Measurements from ENCODE around the gene OBSL1. TPM values are rescaled to one million over a fixed set of nuclear protein-coding genes. Genes with fewer than 3 reads are reported as not detected.

OBSL1 gene
- total RNA-seq, 2 donors from 2014 or later: 150 to 157 TPM

DNA sequence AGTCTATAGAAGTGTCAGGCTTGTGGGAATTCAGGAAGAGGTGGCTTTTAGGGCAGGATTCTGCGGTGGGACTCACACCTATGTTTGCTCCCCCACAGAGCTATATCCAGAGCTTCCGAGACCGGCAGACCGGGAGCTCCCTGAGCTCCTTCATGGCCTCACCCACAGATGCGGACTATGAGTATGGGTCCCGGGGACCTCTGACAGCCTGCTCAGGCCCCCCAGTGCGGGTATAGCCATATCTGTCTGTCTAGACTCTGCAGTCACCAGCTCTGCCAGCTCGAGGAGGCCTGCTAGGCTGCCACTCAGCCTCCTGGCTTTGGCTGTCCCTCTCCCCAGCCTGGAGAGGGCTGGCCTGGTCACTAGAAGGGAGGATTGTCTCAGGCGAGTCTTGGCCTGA lies 21.7 kb downstream of the OBSL1 start:
- H3K36me3 ChIP-seq: no peaks in the 10 kb centered on the region
- DNase-seq (ENCODE audit: low spot score): no peak
- H3K27ac ChIP-seq: no peak overlapping the region
- TF ChIP-seq CTCF (IDR thresholded peaks at IDR 0.05): no peak
- H3K4me1 ChIP-seq: peaks cover 0 to 22% of the 10 kb centered on the region in 2 donors
- no peaks in the 10 kb centered on the region for H3K9me3 ChIP-seq
- H3K27me3 ChIP-seq: no peaks in the 10 kb centered on the region
- no peak overlapping the region for H3K4me3 ChIP-seq

- Histone ChIP-seq H3K27me3 (no peaks in the 10 kb centered on the region), H3K4me1 (peaks cover 0 to 28% of the 10 kb centered on the region in 2 donors), H3K9me3 (no peaks in the 10 kb centered on the region), H3K4me3 (no peak overlapping the region), H3K27ac (no peak overlapping the region), H3K36me3 (no peaks in the 10 kb centered on the region)
- no peak for TF ChIP-seq CTCF (IDR thresholded peaks at IDR 0.05)
- DNase-seq (ENCODE audit: low spot score): no peak
These were observed 22.3 kb downstream of the OBSL1 start for GRCh38 chr2:219548990-219549389.

GRCh38 chr2:219547621-219548020 lies 23.7 kb downstream of the OBSL1 start:
- H3K4me1 ChIP-seq: peaks cover 0 to 26% of the 10 kb centered on the region in 2 donors
- H3K9me3 ChIP-seq: no peaks in the 10 kb centered on the region
- H3K36me3 ChIP-seq: no peaks in the 10 kb centered on the region
- H3K4me3 ChIP-seq: no peak overlapping the region
- no peaks in the 10 kb centered on the region for H3K27me3 ChIP-seq
- TF ChIP-seq CTCF (IDR thresholded peaks at IDR 0.05): no peak
- H3K27ac ChIP-seq: no peak overlapping the region
- no peak for DNase-seq (ENCODE audit: low spot score)

- no peak for DNase-seq (ENCODE audit: low spot score)
These were observed 25.4 kb downstream of the OBSL1 start for GRCh38 chr2:219545943-219546352.

DNA sequence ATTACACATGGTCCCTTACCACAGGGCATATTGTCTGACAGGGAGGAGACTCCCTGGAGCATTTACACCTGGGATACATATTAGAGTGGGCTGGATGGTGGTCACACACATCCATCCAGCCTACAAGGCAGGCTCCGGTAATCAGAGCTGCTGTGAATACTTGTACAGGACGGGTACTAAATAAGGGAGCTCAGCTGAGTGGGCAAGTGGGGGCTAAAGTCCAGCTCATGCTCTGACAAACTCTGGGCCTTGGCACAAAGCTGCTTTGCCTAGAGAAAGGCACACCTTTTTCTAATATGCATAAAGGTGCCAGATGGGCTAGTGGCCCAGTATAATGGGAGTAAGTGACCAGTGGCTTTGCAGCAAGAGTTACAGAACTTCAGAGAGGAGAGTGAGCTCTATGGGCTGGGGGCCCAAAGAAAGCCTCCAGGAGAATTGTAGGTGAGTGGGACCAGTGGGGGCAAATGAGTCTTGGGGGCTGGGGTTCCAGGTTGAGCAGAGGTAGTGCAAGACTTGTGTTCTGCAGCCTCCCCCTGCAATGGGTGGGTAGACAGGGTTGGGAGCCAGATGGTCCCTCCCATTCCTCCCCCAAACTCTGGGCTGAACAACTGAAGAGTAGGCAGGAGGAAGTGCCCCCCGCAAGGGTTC lies 25.9 kb downstream of the OBSL1 start:
- Histone ChIP-seq H3K36me3 (peaks cover 8% of the 10 kb centered on the region), H3K27ac (no peak overlapping the region), H3K4me1 (peaks cover 0 to 29% of the 10 kb centered on the region in 2 donors), H3K4me3 (no peak overlapping the region), H3K27me3 (no peaks in the 10 kb centered on the region), H3K9me3 (no peaks in the 10 kb centered on the region)
- DNase-seq (ENCODE audit: low spot score): no peak
- no peak for TF ChIP-seq CTCF (IDR thresholded peaks at IDR 0.05)

More at GRCh38 chr2:219545943-219546352, 25.4 kb downstream of the OBSL1 start:
- H3K9me3 ChIP-seq: no peaks in the 10 kb centered on the region
- H3K27me3 ChIP-seq: no peaks in the 10 kb centered on the region
- no peak overlapping the region for H3K4me3 ChIP-seq
- TF ChIP-seq CTCF (IDR thresholded peaks at IDR 0.05): no peak
- H3K36me3 ChIP-seq: peaks cover 4% of the 10 kb centered on the region
- H3K4me1 ChIP-seq: peaks cover 0 to 29% of the 10 kb centered on the region in 2 donors
- no peak overlapping the region for H3K27ac ChIP-seq

DNA sequence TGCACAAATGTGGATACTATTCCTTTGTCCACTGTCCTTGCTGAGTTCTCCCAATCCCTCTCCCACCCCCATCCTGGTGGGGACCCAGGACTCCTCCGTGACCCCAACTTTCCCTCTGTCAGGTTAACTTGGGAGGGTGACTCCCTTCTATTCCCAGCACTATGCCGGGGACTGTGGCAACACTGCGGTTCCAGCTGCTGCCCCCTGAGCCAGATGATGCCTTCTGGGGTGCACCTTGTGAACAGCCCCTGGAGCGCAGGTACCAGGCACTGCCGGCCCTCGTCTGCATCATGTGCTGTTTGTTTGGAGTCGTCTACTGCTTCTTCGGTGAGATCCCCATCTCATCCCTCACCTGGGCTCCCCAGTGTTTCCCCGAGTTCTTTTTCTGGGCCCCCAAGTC lies 26.8 kb downstream of the OBSL1 start:
- H3K9me3 ChIP-seq: no peaks in the 10 kb centered on the region
- H3K27ac ChIP-seq: peak overlapping the region; percentile 94
- H3K36me3 ChIP-seq: peaks cover 17% of the 10 kb centered on the region
- no peak for DNase-seq (ENCODE audit: low spot score)
- H3K4me3 ChIP-seq: peak overlapping the region in 1 of 2 donors; percentile 77
- H3K4me1 ChIP-seq: peaks cover 0 to 30% of the 10 kb centered on the region in 2 donors
- H3K27me3 ChIP-seq: no peaks in the 10 kb centered on the region
- TF ChIP-seq CTCF (IDR thresholded peaks at IDR 0.05): no peak
